Smooth muscle cell (in vitro differentiated cells): ENCODE data around the gene EIF1. TPM values are rescaled to one million over a fixed set of nuclear protein-coding genes. Genes with fewer than 3 reads are reported as not detected.

Experiments
- DNase-seq: peaks from one replicate; lab custom pipeline; 2025; ENCODE audit not compliant: unreplicated experiment; lab: John Stamatoyannopoulos, UW
- H2AFZ ChIP-seq: fragments of 200-600 bp; sonication (generic); 2 replicates; pipeline ENCODE4 v1.6.0; 2016; ENCODE audit warnings: antibody characterized with exemption, low read depth, mild to moderate bottlenecking
- H3F3A ChIP-seq: fragments of 200-600 bp; sonication (generic); 2 replicates; pipeline ENCODE4 v1.6.0; 2017; ENCODE audit warnings: antibody characterized with exemption, low read depth
- H3K27ac ChIP-seq: fragments of 200-600 bp; sonication (generic); 2 replicates; pipeline ENCODE4 v1.5.1; 2016; ENCODE audit warnings: low read depth, mild to moderate bottlenecking
- H3K27me3 ChIP-seq: fragments of 200-600 bp; sonication (generic); 2 replicates; pipeline ENCODE4 v1.6.1; 2016; ENCODE audit warnings: low read depth, mild to moderate bottlenecking
- H3K36me3 ChIP-seq: fragments of 200-600 bp; sonication (generic); 2 replicates; pipeline ENCODE4 v1.5.1; 2016; ENCODE audit warnings: low read depth
- H3K4me1 ChIP-seq: fragments of 200-600 bp; sonication (generic); 2 replicates; pipeline ENCODE4 v1.5.1; 2016; ENCODE audit warnings: low read depth
- H3K4me2 ChIP-seq: fragments of 200-600 bp; sonication (generic); 2 replicates; pipeline ENCODE4 v1.6.0; 2016; ENCODE audit warnings: mild to moderate bottlenecking
- H3K4me3 ChIP-seq: fragments of 200-600 bp; sonication (generic); 2 replicates; pipeline ENCODE4 v1.5.1; 2016; ENCODE audit warnings: mild to moderate bottlenecking
- H3K79me2 ChIP-seq: fragments of 200-600 bp; sonication (generic); 2 replicates; pipeline ENCODE4 v1.6.0; 2016; ENCODE audit warnings: low read depth, mild to moderate bottlenecking
- H3K9ac ChIP-seq: fragments of 200-600 bp; sonication (generic); 2 replicates; pipeline ENCODE4 v1.6.0; 2016; ENCODE audit warnings: low read depth
- H3K9me3 ChIP-seq: fragments of 200-600 bp; sonication (generic); replicated peaks from 2 replicates; pipeline ENCODE4 v1.5.1; 2016; ENCODE audit warnings: low read depth
- H4K20me1 ChIP-seq: fragments of 200-600 bp; sonication (generic); 2 replicates; pipeline ENCODE4 v1.6.0; 2016; ENCODE audit warnings: low read depth
- CTCF ChIP-seq: fragments of 200-600 bp; sonication (generic); IDR thresholded peaks from 2 replicates; pipeline ENCODE4 v1.5.1; 2017; ENCODE audit warnings: borderline replicate concordance, mild to moderate bottlenecking, antibody characterized with exemption; ENCODE audit not compliant: insufficient read depth, poor library complexity, severe bottlenecking
- WGBS: methylation state at CpG from one replicate; pipeline ENCODE4 v1.1.7; 2016; ENCODE audit warnings: low lambda C conversion rate; 5-methylcytosine and 5-hydroxymethylcytosine counted together
- polyA plus RNA-seq: library from polyadenylated mRNA; unstranded; fragments of >200 nt; fragmentation: Nextera tagmentation; extraction: Ambion mirVana; gene quantifications from 2 replicates; pipeline ENCODE4 v1.2.1, GENCODE V29; 2016
- total RNA-seq: library from RNA; depleted of rRNA; stranded (reverse); fragments of >200 nt; gene quantifications from 2 replicates; pipeline ENCODE4 v1.2.3, GENCODE V29; 2014

The EIF1 gene
- total and polyA plus RNA-seq, 2 experiments from 2014 or later, result 360 to 1,301 TPM

GRCh38 chr17:41723801-41724475, 35.3 kb downstream of the EIF1 start:
- TF ChIP-seq CTCF, result no peak
- Histone ChIP-seq H3K9me3 (no peaks in the 10 kb centered on the region), H3F3A (no peaks in the 10 kb centered on the region), H4K20me1 (no peaks in the 10 kb centered on the region), H3K36me3 (no peaks in the 10 kb centered on the region), H3K4me1 (no peaks in the 10 kb centered on the region), H3K27me3 (no peaks in the 10 kb centered on the region), H3K79me2 (no peaks in the 10 kb centered on the region), H3K9ac (no peak overlapping the region), H3K27ac (no peak overlapping the region), H3K4me3 (no peak overlapping the region), H3K4me2 (no peak overlapping the region), H2AFZ (no peak overlapping the region)
- DNase-seq, result no peak
- 85% methylated on average over 12 of the region's 12 CpGs for WGBS

- Histone ChIP-seq H4K20me1 (no peaks in the 10 kb centered on the region), H3K9ac (no peak overlapping the region), H3K9me3 (no peaks in the 10 kb centered on the region), H3K27ac (no peak overlapping the region), H3K4me3 (no peak overlapping the region), H3K36me3 (no peaks in the 10 kb centered on the region), H3F3A (no peaks in the 10 kb centered on the region), H2AFZ (no peak overlapping the region), H3K79me2 (no peaks in the 10 kb centered on the region), H3K4me2 (no peak overlapping the region), H3K27me3 (no peaks in the 10 kb centered on the region), H3K4me1 (no peaks in the 10 kb centered on the region)
- DNase-seq, result no peak
- no peak for TF ChIP-seq CTCF
- 84% methylated on average over 16 of the region's 17 CpGs for WGBS
Measured at GRCh38 chr17:41724476-41725050, 35.9 kb downstream of the EIF1 start.

GRCh38 chr17:41725134-41725533, 36.4 kb downstream of the EIF1 start:
- DNase-seq, result no peak
- Histone ChIP-seq H3K9ac (no peak overlapping the region), H4K20me1 (no peaks in the 10 kb centered on the region), H3K36me3 (no peaks in the 10 kb centered on the region), H3K27me3 (peaks cover 1% of the 10 kb centered on the region), H3K4me1 (no peaks in the 10 kb centered on the region), H3K79me2 (no peaks in the 10 kb centered on the region), H3K9me3 (no peaks in the 10 kb centered on the region), H3F3A (no peaks in the 10 kb centered on the region), H2AFZ (no peak overlapping the region), H3K27ac (no peak overlapping the region), H3K4me3 (no peak overlapping the region), H3K4me2 (no peak overlapping the region)
- no peak for TF ChIP-seq CTCF
- 88% methylated on average over 5 of the region's 5 CpGs for WGBS

- H2AFZ ChIP-seq, result no peak overlapping the region
- peaks cover 30% of the 10 kb centered on the region for H3K27me3 ChIP-seq
- no peak overlapping the region for H3K4me3 ChIP-seq
- no peaks in the 10 kb centered on the region for H3K4me1 ChIP-seq
- no peak overlapping the region for H3K4me2 ChIP-seq
- H3K79me2 ChIP-seq, result no peaks in the 10 kb centered on the region
- WGBS, result 76% methylated on average over 12 of the region's 12 CpGs
- H3K27ac ChIP-seq, result no peak overlapping the region
- H3K9me3 ChIP-seq, result no peaks in the 10 kb centered on the region
- no peak for DNase-seq
- no peak overlapping the region for H3K9ac ChIP-seq
- no peaks in the 10 kb centered on the region for H4K20me1 ChIP-seq
- no peaks in the 10 kb centered on the region for H3F3A ChIP-seq
- no peaks in the 10 kb centered on the region for H3K36me3 ChIP-seq
- TF ChIP-seq CTCF, result no peak
Measured at GRCh38 chr17:41728056-41728455, 39.4 kb downstream of the EIF1 start.
